Activated naive CD8-positive, alpha-beta T cell (primary cell): ENCODE results near the gene RAB24.

Source experiments
- H3K27ac Mint-ChIP-seq: one replicate; pipeline ENCODE4 v1.8.0; 2021; ENCODE audit warnings: mixed read lengths
- H3K27me3 Mint-ChIP-seq: one replicate; pipeline ENCODE4 v1.8.0; 2021; ENCODE audit warnings: mixed read lengths
- H3K36me3 Mint-ChIP-seq: one replicate; pipeline ENCODE4 v1.8.0; 2021; ENCODE audit warnings: mixed read lengths
- H3K4me1 Mint-ChIP-seq: one replicate; pipeline ENCODE4 v1.8.0; 2021; ENCODE audit warnings: low read depth, mixed read lengths
- H3K4me3 Mint-ChIP-seq: one replicate; pipeline ENCODE4 v1.8.0; 2021; ENCODE audit warnings: mild to moderate bottlenecking, mixed read lengths
- H3K9me3 Mint-ChIP-seq: one replicate; pipeline ENCODE4 v1.8.0; 2021; ENCODE audit warnings: low read depth, mixed read lengths

Gene RAB24

GRCh38 chr5:177297922-177298321, 5.6 kb downstream of the RAB24 start:
- Mint-ChIP-seq H3K9me3 (no peaks in the 10 kb centered on the region), H3K27me3 (no peaks in the 10 kb centered on the region), H3K36me3 (peaks cover 4% of the 10 kb centered on the region), H3K27ac (no peak overlapping the region), H3K4me1 (peaks cover 61% of the 10 kb centered on the region), H3K4me3 (no peak overlapping the region)

GRCh38 chr5:177296581-177296980, 6.9 kb downstream of the RAB24 start:
- no peaks in the 10 kb centered on the region for H3K27me3 Mint-ChIP-seq
- H3K4me1 Mint-ChIP-seq = peaks cover 51% of the 10 kb centered on the region
- no peaks in the 10 kb centered on the region for H3K9me3 Mint-ChIP-seq
- peak overlapping the region; percentile 2 for H3K4me3 Mint-ChIP-seq
- peak overlapping the region; percentile 75 for H3K27ac Mint-ChIP-seq
- H3K36me3 Mint-ChIP-seq = peaks cover 7% of the 10 kb centered on the region

- no peaks in the 10 kb centered on the region for H3K9me3 Mint-ChIP-seq
- peaks cover 44% of the 10 kb centered on the region for H3K4me1 Mint-ChIP-seq
- peak overlapping the region; percentile 57 for H3K4me3 Mint-ChIP-seq
- peaks cover 7% of the 10 kb centered on the region for H3K36me3 Mint-ChIP-seq
- H3K27ac Mint-ChIP-seq = peak overlapping the region; percentile 72
- H3K27me3 Mint-ChIP-seq = no peaks in the 10 kb centered on the region
Measured at GRCh38 chr5:177295924-177296323, 7.6 kb downstream of the RAB24 start.

- Mint-ChIP-seq H3K4me3 (no peak overlapping the region), H3K27me3 (no peaks in the 10 kb centered on the region), H3K9me3 (no peaks in the 10 kb centered on the region), H3K36me3 (peaks cover 7% of the 10 kb centered on the region), H3K27ac (peak overlapping the region; percentile 46), H3K4me1 (peaks cover 32% of the 10 kb centered on the region)
Measured at GRCh38 chr5:177294632-177295031, 8.9 kb downstream of the RAB24 start.

GRCh38 chr5:177293819-177294581, 9.5 kb downstream of the RAB24 start:
- no peak overlapping the region for H3K27ac Mint-ChIP-seq
- no peaks in the 10 kb centered on the region for H3K9me3 Mint-ChIP-seq
- peaks cover 7% of the 10 kb centered on the region for H3K36me3 Mint-ChIP-seq
- H3K27me3 Mint-ChIP-seq = no peaks in the 10 kb centered on the region
- no peak overlapping the region for H3K4me3 Mint-ChIP-seq
- H3K4me1 Mint-ChIP-seq = peaks cover 28% of the 10 kb centered on the region

GRCh38 chr5:177291735-177292134, 11.8 kb downstream of the RAB24 start:
- Mint-ChIP-seq H3K27ac (no peak overlapping the region), H3K36me3 (peaks cover 9% of the 10 kb centered on the region), H3K4me1 (peaks cover 19% of the 10 kb centered on the region)

GRCh38 chr5:177290816-177291596, 12.5 kb downstream of the RAB24 start:
- peak overlapping the region; percentile 34 for H3K27ac Mint-ChIP-seq
- no peak overlapping the region for H3K4me3 Mint-ChIP-seq
- H3K9me3 Mint-ChIP-seq = no peaks in the 10 kb centered on the region
- peaks cover 8% of the 10 kb centered on the region for H3K36me3 Mint-ChIP-seq
- no peaks in the 10 kb centered on the region for H3K27me3 Mint-ChIP-seq
- peaks cover 12% of the 10 kb centered on the region for H3K4me1 Mint-ChIP-seq

More at GRCh38 chr5:177291735-177292134, 11.8 kb downstream of the RAB24 start:
- no peaks in the 10 kb centered on the region for H3K27me3 Mint-ChIP-seq
- no peaks in the 10 kb centered on the region for H3K9me3 Mint-ChIP-seq
- no peak overlapping the region for H3K4me3 Mint-ChIP-seq

GRCh38 chr5:177288191-177288590, 15.3 kb downstream of the RAB24 start:
- H3K36me3 Mint-ChIP-seq = peaks cover 8% of the 10 kb centered on the region
- no peaks in the 10 kb centered on the region for H3K27me3 Mint-ChIP-seq
- peaks cover 3% of the 10 kb centered on the region for H3K4me1 Mint-ChIP-seq
- H3K27ac Mint-ChIP-seq = no peak overlapping the region
- no peaks in the 10 kb centered on the region for H3K9me3 Mint-ChIP-seq
- no peak overlapping the region for H3K4me3 Mint-ChIP-seq

- Mint-ChIP-seq H3K27ac (no peak overlapping the region), H3K36me3 (peaks cover 3% of the 10 kb centered on the region), H3K9me3 (no peaks in the 10 kb centered on the region)
Measured at GRCh38 chr5:177276886-177277285, 26.6 kb downstream of the RAB24 start.

GRCh38 chr5:177275883-177276282, 27.6 kb downstream of the RAB24 start:
- Mint-ChIP-seq H3K9me3 (no peaks in the 10 kb centered on the region), H3K4me3 (no peak overlapping the region), H3K27ac (no peak overlapping the region), H3K36me3 (peaks cover 3% of the 10 kb centered on the region), H3K27me3 (no peaks in the 10 kb centered on the region), H3K4me1 (peaks cover 5% of the 10 kb centered on the region)

More at GRCh38 chr5:177276886-177277285, 26.6 kb downstream of the RAB24 start:
- Mint-ChIP-seq H3K27me3 (no peaks in the 10 kb centered on the region), H3K4me3 (no peak overlapping the region), H3K4me1 (peaks cover 5% of the 10 kb centered on the region)

- no peaks in the 10 kb centered on the region for H3K9me3 Mint-ChIP-seq
- peaks cover 5% of the 10 kb centered on the region for H3K36me3 Mint-ChIP-seq
- no peak overlapping the region for H3K4me3 Mint-ChIP-seq
- H3K4me1 Mint-ChIP-seq = no peaks in the 10 kb centered on the region
- H3K27ac Mint-ChIP-seq = no peak overlapping the region
- no peaks in the 10 kb centered on the region for H3K27me3 Mint-ChIP-seq
Measured at GRCh38 chr5:177271113-177271512, 32.4 kb downstream of the RAB24 start.

GRCh38 chr5:177270653-177271052, 32.9 kb downstream of the RAB24 start:
- H3K4me1 Mint-ChIP-seq = no peaks in the 10 kb centered on the region
- H3K9me3 Mint-ChIP-seq = no peaks in the 10 kb centered on the region
- H3K27ac Mint-ChIP-seq = peak overlapping the region; percentile 16
- H3K36me3 Mint-ChIP-seq = peaks cover 4% of the 10 kb centered on the region
- no peak overlapping the region for H3K4me3 Mint-ChIP-seq
- no peaks in the 10 kb centered on the region for H3K27me3 Mint-ChIP-seq

- Mint-ChIP-seq H3K27me3 (no peaks in the 10 kb centered on the region), H3K4me3 (no peak overlapping the region), H3K4me1 (no peaks in the 10 kb centered on the region), H3K36me3 (peaks cover 3% of the 10 kb centered on the region), H3K27ac (no peak overlapping the region), H3K9me3 (no peaks in the 10 kb centered on the region)
Measured at GRCh38 chr5:177269976-177270375, 33.5 kb downstream of the RAB24 start.

- H3K4me1 Mint-ChIP-seq = no peaks in the 10 kb centered on the region
- H3K4me3 Mint-ChIP-seq = no peak overlapping the region
- H3K27ac Mint-ChIP-seq = no peak overlapping the region
- peaks cover 3% of the 10 kb centered on the region for H3K36me3 Mint-ChIP-seq
- H3K9me3 Mint-ChIP-seq = no peaks in the 10 kb centered on the region
- H3K27me3 Mint-ChIP-seq = no peaks in the 10 kb centered on the region
Measured at GRCh38 chr5:177269232-177269895, 34.2 kb downstream of the RAB24 start.

GRCh38 chr5:177265395-177265794, 38.1 kb downstream of the RAB24 start:
- no peaks in the 10 kb centered on the region for H3K9me3 Mint-ChIP-seq
- H3K4me3 Mint-ChIP-seq = no peak overlapping the region
- peaks cover 2% of the 10 kb centered on the region for H3K4me1 Mint-ChIP-seq
- H3K36me3 Mint-ChIP-seq = peaks cover 11% of the 10 kb centered on the region
- no peaks in the 10 kb centered on the region for H3K27me3 Mint-ChIP-seq
- H3K27ac Mint-ChIP-seq = no peak overlapping the region
